Panc1 (cell line): ENCODE results near the gene ACOT4.
"Not testable (repeated sequence)": the region's sequence is repeated elsewhere in the genome, so short reads cannot be mapped to it uniquely, and the experiment has no call there.

ENCODE experiments used
- CTCF ChIP-seq: fragments of 450-650 bp; IDR thresholded peaks from 2 replicates; pipeline ENCODE4 v1.5.1; 2017; ENCODE audit warnings: mild to moderate bottlenecking
- POLR2AphosphoS5 ChIP-seq: IDR thresholded peaks from 2 replicates; pipeline ENCODE4 v1.6.1; 2012; ENCODE audit warnings: mild to moderate bottlenecking, low read depth, low read length, moderate library complexity
- REST ChIP-seq, 2 experiments: IDR thresholded peaks; 2 replicates each; pipeline ENCODE4 v1.6.1; 2011 to 2012; ENCODE audit warnings: low read depth in 2 of 2, control low read depth in 1 of 2, low read length in 1 of 2, mild to moderate bottlenecking in 1 of 2, moderate library complexity in 1 of 2; ENCODE audit not compliant: insufficient read depth in 1 of 2
- SIN3A ChIP-seq: IDR thresholded peaks from 2 replicates; pipeline ENCODE4 v1.6.1; 2012; ENCODE audit warnings: low read depth, mild to moderate bottlenecking, low read length, moderate library complexity, borderline replicate concordance; ENCODE audit not compliant: insufficient read depth

GRCh38 chr14:73573034-73573433 lies 18.6 kb upstream of the ACOT4 start:
- not testable (repeated sequence) for TF ChIP-seq CTCF; REST (IDR thresholded peaks at IDR 0.05; ENCODE audit: insufficient read depth in 1 of 2, low read depth in 2 of 2, low read length in 1 of 2); POLR2AphosphoS5; SIN3A
